ENCODE results near the gene OR10H5.

The OR10H5 gene

GRCh38 chr19:15787611-15788155 is at the start of gene OR10H5:
OR10H5 (plus strand) TSS chr19:15787661; CDS start chr19:15794049, 6,388 bp downstream.
- Histone ChIP-seq H3K79me2 (ENCODE audit: control insufficient read depth, low read length) (no peaks in the 10 kb centered on the region), H3K4me2 (ENCODE audit: low read length) (no peak within 1 kb of the TSS), H3K9me3 (ENCODE audit: control insufficient read depth, insufficient read depth, low read length) (no peaks in the 10 kb centered on the region), H3K4me1 (ENCODE audit: control insufficient read depth, low read length) (no peaks in the 10 kb centered on the region), H3F3A (ENCODE audit: control insufficient read depth, insufficient read depth) (no peaks in the 10 kb centered on the region), H3K27ac (ENCODE audit: low read depth, low read length) (no peak within 1 kb of the TSS), H4K20me1 (ENCODE audit: control insufficient read depth, insufficient read depth, low read depth, low read length) (no peaks in the 10 kb centered on the region), H3K9me2 (replicated peaks; ENCODE audit: control insufficient read depth, low read length) (no peaks in the 10 kb centered on the region), H3K27me3 (ENCODE audit: control insufficient read depth, low read length) (no peaks in the 10 kb centered on the region), H3K4me3 (ENCODE audit: low read length) (no peak within 1 kb of the TSS), H3K36me3 (ENCODE audit: control insufficient read depth, low read length) (no peaks in the 10 kb centered on the region)
- TF ChIP-seq EZH2phosphoT487 (IDR thresholded peaks at IDR 0.05; ENCODE audit: borderline replicate concordance, low read length) = no peak
- TF ChIP-seq, protein P1, sequence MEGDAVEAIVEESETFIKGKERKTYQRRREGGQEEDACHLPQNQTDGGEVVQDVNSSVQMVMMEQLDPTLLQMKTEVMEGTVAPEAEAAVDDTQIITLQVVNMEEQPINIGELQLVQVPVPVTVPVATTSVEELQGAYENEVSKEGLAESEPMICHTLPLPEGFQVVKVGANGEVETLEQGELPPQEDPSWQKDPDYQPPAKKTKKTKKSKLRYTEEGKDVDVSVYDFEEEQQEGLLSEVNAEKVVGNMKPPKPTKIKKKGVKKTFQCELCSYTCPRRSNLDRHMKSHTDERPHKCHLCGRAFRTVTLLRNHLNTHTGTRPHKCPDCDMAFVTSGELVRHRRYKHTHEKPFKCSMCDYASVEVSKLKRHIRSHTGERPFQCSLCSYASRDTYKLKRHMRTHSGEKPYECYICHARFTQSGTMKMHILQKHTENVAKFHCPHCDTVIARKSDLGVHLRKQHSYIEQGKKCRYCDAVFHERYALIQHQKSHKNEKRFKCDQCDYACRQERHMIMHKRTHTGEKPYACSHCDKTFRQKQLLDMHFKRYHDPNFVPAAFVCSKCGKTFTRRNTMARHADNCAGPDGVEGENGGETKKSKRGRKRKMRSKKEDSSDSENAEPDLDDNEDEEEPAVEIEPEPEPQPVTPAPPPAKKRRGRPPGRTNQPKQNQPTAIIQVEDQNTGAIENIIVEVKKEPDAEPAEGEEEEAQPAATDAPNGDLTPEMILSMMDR (IDR thresholded peaks at IDR 0.05; ENCODE audit: low read depth, low read length, poor library complexity, severe bottlenecking) = no peak

DNA sequence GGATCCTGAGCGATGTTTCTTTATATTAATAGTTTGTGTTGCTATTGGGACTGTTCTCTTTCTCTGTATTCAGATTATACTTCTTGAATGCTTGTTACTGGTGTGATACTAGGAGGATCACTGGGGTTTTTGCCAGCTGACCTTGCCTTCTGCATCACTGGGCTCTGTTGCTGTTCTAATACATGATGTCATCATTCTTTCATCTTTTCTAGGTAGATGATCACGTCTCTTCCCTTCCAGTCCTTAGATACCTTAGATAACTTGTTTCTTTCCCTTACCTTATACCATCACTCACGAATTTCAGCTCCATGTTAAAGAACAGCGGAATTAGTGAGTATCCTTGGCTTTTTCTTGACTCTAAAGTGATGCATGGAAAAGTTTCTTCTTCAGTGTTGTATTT is 49.7 kb upstream of the OR10H5 start, which contains the start of gene OR10H3:
Gene OR10H3 (plus strand): TSS at position 264 of the 400 bp plus-strand sequence. CDS start 3,408 bp downstream, outside the sequence.
- no peak within 1 kb of the TSS for H3K27ac ChIP-seq (ENCODE audit: low read depth, low read length)
- no peaks in the 10 kb centered on the region for H3F3A ChIP-seq (ENCODE audit: control insufficient read depth, insufficient read depth)
- no peaks in the 10 kb centered on the region for H3K4me1 ChIP-seq (ENCODE audit: control insufficient read depth, low read length)
- no peak within 1 kb of the TSS for H3K4me2 ChIP-seq (ENCODE audit: low read length)
- H3K9me2 ChIP-seq (replicated peaks; ENCODE audit: control insufficient read depth, low read length) = no peaks in the 10 kb centered on the region
- TF ChIP-seq, protein P1 (IDR thresholded peaks at IDR 0.05; ENCODE audit: low read depth, low read length, poor library complexity, severe bottlenecking) = no peak
- TF ChIP-seq EZH2phosphoT487 (IDR thresholded peaks at IDR 0.05; ENCODE audit: borderline replicate concordance, low read length) = no peak
- H3K79me2 ChIP-seq (ENCODE audit: control insufficient read depth, low read length) = no peaks in the 10 kb centered on the region
- H3K27me3 ChIP-seq (ENCODE audit: control insufficient read depth, low read length) = no peaks in the 10 kb centered on the region; the same call in 1 of the 2 replicates
- H3K9me3 ChIP-seq (ENCODE audit: control insufficient read depth, insufficient read depth, low read length) = peaks cover 11% of the 10 kb centered on the region; the same call in 1 of the 2 replicates
- H3K4me3 ChIP-seq (ENCODE audit: low read length) = no peak within 1 kb of the TSS
- no peaks in the 10 kb centered on the region for H3K36me3 ChIP-seq (ENCODE audit: control insufficient read depth, low read length)
- no peaks in the 10 kb centered on the region for H4K20me1 ChIP-seq (ENCODE audit: control insufficient read depth, insufficient read depth, low read depth, low read length)

- no peak overlapping the region for H3K27ac ChIP-seq (ENCODE audit: low read depth, low read length)
- H3K4me1 ChIP-seq (ENCODE audit: control insufficient read depth, low read length) = no peaks in the 10 kb centered on the region
- H3K9me2 ChIP-seq (replicated peaks; ENCODE audit: control insufficient read depth, low read length) = no peaks in the 10 kb centered on the region
- TF ChIP-seq, protein P1 (IDR thresholded peaks at IDR 0.05; ENCODE audit: low read depth, low read length, poor library complexity, severe bottlenecking) = no peak
- TF ChIP-seq EZH2phosphoT487 (IDR thresholded peaks at IDR 0.05; ENCODE audit: borderline replicate concordance, low read length) = no peak
- H3K4me2 ChIP-seq (ENCODE audit: low read length) = no peak overlapping the region
- no peaks in the 10 kb centered on the region for H3F3A ChIP-seq (ENCODE audit: control insufficient read depth, insufficient read depth)
- H3K27me3 ChIP-seq (ENCODE audit: control insufficient read depth, low read length) = no peaks in the 10 kb centered on the region; the same call in 1 of the 2 replicates
- no peaks in the 10 kb centered on the region for H3K79me2 ChIP-seq (ENCODE audit: control insufficient read depth, low read length)
- H3K4me3 ChIP-seq (ENCODE audit: low read length) = no peak overlapping the region
- H4K20me1 ChIP-seq (ENCODE audit: control insufficient read depth, insufficient read depth, low read depth, low read length) = no peaks in the 10 kb centered on the region
- no peaks in the 10 kb centered on the region for H3K36me3 ChIP-seq (ENCODE audit: control insufficient read depth, low read length)
- H3K9me3 ChIP-seq (ENCODE audit: control insufficient read depth, insufficient read depth, low read length) = peaks cover 11% of the 10 kb centered on the region; the same call in 1 of the 2 replicates
Observed at GRCh38 chr19:15740785-15741184, 46.7 kb upstream of the OR10H5 start.

All from DOHH2 (cell line).